Activated CD4-positive, alpha-beta T cell treated with anti-CD3 and anti-CD28 coated beads for 4 hours (primary cell): ENCODE measurements around the gene ZNF777.

ENCODE experiments used
- DNase-seq, 2 donors: peaks; one replicate each; pipeline ENCODE4 v3.0.0-alpha.2; 2020

Gene ZNF777

DNA sequence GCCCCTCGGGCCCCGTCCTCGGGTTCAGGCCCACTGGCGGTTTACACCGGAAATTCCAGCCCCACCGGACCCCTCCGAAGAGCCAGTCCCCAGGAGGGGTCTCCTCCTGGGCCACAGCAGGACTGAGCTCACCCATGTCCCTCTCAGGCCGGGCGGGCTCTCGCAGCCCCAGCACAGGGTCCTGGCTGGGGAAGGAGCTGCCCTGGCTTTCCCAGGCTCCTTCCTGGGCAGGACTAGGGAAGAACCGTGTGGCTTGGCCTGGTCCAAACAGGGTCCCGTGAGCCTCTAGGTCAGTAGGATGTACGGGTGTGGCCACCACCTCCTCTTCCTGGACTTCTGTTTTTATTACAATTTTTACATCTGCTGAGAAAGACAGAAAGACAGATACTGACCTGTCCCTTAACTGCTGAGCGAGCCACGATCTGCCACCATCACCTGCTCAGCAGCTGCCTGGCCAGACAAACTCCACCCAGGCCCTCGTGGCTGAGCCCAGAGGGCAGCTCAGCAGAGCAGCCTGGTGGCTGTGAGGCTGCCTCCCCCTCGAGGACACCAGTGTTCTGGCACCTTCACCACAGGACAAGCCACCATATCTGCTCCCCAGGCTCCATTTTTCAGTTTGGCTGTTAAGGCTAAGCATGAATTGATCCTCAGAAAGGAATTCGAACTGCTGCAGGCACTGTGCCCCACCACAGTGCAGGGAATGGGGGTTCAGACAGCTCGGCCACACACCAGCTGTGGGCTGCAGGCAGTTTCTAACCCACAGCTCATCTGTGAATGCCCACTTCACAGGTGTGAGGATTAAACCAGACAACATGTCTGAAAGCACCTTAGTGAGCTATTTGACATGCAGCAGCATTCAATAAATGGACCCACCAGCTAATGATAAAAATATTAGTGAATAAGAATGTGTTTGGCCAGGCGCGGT is 14.5 kb upstream of the ZNF777 start:
- no peak for DNase-seq

DNA sequence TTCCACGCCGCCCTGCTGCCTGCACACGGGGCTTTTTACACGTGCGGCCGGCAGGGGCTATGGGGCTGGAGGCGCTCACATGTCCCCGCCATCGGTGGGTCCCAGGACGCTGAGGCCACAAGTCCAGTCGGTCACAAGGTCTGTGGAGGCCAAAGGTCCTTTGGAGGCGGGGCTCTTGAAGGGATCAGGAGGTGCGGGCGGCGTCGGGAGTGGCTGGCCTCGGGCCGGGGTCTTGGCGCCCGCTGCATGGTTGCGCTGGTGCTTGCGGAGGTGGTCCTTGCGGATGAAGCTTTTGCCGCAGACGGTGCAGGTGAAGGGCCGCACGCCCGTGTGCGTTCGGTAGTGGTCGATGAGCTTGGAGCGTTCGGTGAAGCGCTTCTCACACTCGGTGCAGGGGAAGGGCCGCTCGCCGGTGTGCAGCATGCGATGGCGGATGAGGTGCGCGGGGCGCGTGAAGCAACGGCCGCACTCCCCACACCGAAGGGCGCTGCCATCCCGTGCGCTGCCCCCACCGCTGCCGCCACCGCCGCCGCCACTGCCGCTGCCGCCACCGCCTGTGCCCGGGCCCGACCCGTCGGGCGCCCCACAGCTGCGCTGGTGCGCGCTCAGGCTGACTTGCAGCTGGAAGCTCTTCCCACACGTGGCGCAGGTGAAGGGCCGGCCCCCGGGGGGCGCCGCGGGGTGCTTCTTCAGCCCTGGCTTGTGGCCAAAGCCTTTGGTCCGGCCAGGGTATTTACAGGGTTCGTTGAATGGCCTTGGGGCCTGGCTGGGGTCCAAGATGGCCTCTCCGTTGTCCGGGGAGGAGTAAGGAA is 13.7 kb upstream of the ZNF777 start:
- DNase-seq, result no peak

DNA sequence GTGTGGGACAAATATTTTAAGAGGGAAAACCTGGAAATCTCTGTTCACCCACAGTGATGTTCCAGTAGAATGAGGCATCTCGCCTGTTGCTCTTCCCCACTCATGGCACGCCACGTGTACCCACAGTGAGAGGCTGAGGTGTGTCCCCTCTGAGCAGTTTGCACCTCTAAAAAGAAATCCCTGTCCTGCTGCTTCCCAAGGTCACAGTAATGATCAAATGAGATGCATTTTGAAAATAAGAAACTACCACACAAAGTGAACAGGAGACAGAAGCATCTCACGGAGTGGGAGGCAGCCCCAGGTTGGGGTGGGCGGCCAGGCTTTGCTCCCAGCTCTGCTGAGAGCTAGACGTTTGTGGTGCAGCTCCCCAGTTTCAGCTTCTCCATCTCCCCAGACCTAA is 12.4 kb upstream of the ZNF777 start:
- DNase-seq, result no peak

DNA sequence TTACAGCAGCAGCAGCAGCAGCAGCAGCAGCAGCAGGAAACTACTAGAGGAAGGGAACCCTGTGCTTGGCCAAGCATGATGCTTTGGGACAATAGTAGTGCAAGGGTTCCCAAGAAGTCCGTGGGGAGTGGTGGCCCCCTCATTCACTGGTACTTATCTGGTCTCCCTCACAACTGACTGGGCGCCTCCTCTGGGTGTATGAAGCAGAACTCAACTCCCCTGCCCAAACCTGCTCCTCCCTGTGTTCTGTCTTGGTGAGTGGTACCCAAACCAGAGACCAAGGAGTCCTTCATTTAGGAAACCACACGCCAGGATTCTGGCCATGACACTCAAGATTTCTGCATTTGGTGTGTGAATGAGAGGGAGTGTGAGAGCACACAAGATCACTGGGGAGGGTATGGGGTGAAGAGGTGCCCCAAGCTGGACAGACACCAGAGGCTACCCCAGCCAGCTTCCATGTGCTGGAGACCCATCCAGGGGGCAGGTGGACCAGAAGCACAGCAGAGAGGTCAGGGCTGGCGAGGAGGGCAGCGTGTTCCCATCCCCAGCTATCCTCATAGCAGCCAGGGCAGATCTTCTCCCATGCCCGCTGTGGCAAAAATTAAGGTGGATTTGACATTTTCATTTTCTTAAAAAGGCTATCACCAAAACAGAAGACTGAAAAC is 10.6 kb upstream of the ZNF777 start:
- DNase-seq, result no peak

DNA sequence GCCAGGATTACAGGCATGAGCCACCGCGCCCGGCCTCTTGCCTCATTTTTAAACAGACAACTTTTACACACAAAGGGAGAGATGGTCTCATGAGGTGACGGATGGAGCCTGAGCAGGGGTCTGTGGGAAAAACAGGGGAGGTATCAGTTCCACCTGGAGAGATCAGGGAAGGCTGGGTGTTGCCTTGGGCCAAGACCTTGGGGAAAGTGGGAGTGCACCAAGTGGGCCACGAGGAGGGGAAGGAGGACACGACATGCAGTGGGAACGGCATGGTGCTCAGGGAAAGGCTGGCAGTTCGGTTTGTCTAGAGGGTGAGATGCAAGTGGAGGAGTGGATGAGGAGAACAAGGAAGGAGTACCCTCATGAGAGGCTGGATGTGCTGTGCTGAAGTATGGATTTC is 8.9 kb upstream of the ZNF777 start:
- DNase-seq, result no peak

DNA sequence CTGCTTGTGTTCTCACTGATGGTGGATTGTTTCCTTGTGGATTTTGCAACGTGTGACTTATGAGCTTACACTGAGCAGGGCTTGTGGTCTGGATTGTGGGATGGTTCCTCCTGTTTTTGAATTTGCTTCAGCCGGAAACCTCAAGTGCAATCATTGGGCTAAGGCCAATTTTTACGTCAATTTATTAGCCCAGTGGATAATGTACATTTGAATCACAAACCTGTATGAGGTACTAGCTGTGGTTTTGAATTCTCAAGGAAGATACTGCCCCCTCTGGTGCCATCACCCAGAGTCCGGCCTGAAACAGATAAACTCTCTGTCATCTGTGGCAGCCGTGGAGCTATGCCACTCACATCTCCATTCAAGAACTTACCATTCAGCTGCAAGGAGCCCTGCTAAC is 7.3 kb upstream of the ZNF777 start:
- DNase-seq, result no peak

DNA sequence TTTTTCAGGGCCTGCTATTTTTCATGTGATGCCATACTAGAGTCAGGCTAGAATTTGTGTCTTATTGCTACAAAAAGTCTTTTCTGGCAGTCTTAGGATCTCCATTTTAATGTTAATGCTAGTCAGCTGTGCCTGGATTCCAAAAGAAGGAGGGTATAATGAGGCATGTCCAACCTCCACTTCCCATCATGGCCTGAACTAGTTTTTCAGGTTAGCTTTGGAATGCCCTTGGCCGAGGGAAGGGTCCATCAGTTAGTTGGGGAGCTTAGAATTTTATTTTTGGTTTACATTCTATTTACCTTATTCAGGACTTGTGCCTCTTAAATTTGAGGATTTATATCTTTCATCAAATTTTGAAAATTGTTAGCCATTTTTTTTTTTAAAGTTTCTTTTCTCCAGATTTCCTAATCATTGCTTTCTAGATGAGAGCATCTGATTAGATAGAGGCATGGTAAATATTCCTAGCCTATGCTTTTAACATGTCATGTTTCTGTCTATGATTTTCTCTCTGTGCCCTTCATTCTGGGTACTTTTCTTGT is 6.5 kb upstream of the ZNF777 start:
- DNase-seq, result no peak

DNA sequence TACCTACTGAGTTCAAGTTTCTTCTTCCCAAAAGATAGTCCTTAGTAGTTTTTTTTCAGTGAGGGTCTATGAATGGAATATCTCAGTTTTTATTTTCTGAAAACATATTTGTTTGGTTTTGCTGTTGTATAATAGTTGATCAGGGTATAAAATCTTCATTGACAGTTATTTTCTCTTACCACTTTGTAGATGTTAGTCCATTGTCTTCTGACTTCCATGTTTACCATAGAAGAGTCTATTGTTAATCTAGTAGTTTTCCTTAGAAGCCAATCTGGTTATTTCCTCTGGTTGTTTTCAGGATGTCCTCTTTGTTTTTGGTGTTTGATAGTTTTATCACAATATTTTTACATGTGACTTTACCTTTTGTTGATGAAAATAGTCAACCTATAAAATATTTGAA is 5.5 kb upstream of the ZNF777 start:
- DNase-seq, result no peak

DNA sequence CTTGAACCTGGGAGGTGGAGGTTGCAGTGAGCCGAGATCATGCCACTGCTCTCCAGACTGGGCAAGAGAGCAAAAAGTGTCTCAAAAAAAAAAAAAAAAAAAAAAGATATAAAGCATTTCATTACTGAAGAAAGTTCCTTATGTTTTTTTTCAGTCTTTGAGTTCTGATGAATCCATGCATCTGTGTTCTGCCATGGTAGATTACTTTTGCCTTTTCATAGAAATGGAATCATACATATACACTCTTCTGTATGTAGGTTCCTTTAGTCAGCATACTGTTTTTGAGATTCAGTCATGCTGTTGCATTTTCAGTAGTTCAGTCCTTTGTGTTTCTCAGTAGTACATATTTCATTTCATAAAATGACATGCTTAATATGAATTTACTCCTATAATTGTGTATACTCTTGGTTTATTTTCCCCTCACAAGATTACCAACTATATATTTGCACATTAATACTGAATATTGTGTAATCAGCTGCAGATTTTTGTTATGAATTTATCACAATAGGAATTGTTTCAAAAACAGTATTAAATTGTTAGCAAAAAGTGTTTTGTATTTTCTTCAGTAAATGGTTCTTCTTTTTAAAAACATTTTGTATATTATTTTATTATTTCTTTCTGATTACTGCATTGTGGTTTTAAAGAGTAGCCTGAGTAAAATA is 2.8 kb upstream of the ZNF777 start:
- no peak for DNase-seq

DNA sequence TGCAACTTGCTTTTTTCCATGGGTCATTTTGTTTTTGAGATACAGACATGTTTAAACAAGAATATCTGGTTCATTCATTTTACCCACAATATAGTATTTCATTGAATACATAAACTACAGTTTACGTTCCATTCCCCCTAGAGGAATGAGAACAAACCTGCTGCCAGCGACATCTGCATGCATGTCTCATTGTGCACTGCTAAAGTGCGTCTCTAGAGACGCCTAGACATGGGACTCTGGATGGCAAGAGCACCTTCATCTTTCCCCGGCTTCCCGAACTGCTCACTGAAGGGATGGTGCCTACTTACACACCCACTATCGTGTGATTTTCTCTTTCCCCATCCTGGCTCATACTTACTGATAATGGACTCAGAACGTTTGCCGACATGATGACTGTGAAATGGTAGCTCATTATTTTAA is 1.2 kb upstream of the ZNF777 start:
- no peak for DNase-seq

DNA sequence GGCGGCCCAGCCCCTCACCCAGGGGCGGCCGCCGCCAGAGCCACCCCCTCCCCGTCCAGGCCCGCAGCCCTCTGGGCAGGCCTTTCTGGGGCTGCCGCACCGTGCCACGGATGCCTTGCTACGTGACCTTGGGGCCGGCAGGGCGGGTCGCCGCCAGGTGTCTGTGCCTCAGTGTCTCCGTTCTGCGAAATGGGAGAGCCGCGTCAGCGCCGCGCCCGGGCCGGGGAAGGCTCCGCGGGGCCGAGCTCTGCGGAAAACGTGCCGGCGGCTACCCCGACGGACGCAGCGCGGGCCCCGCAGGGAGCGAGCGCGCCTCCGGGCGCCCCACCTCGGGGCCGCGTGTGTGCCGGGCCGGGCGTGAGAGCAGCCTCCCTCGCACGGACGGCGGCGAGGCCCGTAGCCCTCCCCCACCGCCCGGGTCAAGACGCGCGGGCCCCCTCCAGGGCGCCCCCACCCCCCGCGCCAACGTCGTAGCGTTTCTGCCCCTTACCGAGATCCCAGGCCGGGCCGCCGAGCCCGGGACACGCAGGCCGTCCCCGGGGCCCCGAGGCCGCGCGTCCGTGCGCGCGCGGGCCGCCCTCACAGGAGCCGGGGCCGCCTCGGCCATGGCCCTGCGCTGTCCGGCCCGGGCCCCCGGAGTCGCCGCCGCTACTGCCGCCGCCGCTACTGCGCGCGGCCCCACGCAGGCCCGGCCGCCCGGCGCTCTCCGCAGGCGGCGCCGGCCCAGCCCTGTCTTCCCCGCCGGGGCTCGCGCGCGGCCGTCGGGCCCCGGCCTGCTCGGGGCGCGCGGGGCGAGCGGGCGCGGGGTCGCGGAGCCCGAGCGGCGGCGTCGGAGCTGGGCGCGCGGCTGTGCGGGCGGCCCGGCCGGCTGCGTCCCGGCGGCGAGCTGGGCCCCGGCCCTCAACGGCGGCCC is 1.1 kb downstream of the ZNF777 start:
- DNase-seq, result no peak

DNA sequence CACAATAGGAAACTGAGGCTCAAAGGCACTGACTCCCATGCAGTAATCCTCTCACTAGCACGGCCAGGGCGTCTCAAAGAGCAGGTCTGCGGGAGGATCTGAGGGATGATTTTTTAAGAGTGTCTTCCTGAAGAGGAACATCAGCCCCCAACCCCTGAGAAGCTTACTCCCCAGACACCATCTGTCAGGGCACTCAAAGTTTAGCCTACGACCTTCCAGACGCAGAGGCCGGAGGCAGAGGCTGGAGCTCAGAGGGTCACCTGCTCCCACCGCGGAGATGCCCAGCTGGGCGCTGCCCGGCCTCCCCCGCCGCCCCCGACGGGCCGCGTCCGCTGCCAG is 1.7 kb downstream of the ZNF777 start:
- no peak for DNase-seq

DNA sequence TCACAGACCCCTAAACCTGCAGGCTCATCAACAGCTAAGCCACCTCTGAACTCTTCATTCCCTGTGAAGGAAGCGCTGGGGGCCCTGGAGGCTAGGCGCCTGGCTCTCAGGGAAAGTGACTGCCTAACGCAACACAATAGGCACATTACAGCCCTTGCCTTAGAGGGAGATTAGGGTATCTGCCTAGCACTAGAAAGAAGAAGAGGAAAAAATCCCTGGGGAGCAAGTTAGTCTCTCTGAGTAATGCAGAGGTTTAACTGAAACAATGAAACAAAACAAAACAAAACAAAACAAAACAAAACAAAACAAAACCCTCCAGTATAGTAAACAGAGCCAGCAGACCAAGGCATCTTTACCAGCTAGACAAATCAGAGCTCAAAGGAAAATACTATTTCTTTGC is 2.6 kb downstream of the ZNF777 start:
- DNase-seq, result no peak

DNA sequence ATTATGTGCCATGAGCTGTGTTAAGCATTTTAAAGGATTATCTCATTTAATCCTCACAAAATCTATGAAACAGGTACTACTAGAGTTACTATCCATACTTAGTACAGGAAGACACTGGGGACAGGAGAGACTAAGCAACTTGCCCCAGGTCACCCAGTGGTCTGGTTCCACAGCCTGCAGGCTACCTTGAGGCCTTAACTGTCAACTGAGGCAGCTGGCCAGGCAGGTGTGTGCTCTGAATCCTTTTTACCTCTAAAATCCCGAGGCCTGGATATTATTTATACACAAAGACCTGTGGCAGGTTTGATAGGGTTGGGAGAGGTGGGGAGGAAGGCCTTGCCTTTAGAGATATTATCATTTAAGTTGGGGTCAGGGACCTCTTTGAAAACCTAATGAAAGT is 3.1 kb downstream of the ZNF777 start:
- DNase-seq, result no peak

DNA sequence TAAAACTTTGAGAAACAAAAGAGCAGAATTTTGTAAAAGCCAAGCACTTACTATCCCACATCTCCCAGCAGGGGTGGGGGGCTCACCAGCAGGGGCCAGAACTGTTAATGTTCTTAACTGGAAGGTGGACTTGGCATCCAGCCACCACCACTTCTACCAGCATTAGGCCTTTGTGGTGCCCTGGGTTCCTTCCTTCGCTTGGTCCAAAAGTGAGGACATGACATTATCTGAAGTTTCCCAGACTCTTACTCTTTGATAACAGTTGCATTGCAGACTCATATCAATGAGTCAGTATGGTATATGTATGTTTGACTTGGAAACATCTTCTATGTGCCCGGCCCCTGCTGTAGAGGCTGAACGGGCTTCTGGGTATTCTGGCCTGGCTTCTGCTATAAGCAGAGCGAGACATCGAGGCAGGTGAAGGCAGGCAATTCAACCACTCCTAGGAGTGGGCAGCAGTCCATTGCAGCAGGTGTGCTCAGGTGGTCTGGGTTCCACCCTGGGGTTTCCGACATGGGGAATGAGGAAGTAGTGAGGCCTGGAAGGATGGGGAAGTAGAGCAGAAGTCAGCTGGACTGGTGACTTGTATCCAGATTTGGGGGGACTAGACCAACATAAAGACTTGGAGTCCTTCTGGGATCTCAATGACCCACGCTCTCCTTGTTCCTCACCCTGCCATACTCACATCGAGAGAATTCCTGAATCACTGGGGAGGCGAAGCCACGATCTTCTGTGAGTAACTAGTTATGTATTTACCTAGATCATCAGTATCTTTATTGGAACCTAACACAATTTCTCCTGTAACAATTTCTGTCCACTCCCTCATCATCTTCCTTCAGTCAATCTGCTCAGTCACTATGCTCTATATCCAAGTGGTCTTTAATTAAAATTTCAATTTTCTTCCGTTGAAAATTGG is 4.1 kb downstream of the ZNF777 start:
- DNase-seq, result no peak

DNA sequence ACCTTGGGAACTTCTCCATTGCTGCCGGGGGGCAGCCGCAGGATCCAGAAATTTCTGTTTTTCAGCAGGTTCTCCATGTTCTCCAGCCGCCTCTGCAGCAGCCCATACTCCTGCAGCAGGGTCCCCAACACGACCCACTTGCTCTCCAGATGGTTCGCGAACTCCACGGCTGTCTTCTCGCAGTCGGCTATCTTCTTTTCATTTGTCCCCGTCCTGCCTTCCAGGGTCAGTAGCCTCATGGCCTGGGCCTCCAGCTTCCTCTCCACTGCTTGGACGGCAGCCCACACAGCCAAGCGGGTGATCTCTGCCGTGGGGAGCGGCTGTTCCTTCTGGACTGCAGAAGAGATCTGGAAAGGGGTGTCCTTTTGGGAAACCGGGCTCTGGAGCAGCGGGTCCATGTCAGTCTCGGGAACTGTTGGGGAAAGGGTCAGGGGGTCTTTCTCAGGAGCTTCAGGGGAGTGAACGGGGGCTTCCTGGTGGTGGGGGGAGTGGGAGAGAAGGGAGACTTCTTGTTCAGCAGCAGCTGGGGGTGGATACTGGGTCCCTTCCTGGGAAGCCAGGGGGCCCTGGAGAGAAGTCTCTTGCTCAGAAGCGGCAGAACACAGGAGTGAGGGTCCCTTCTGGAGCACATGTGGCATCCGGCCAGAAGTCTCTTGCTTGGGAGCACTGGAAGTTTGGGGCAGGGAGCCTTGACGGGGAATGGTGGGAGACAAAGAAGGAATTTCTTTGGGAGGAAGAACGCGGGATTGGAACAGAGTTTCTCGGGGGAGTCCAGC is 5.5 kb downstream of the ZNF777 start:
- DNase-seq, result no peak

DNA sequence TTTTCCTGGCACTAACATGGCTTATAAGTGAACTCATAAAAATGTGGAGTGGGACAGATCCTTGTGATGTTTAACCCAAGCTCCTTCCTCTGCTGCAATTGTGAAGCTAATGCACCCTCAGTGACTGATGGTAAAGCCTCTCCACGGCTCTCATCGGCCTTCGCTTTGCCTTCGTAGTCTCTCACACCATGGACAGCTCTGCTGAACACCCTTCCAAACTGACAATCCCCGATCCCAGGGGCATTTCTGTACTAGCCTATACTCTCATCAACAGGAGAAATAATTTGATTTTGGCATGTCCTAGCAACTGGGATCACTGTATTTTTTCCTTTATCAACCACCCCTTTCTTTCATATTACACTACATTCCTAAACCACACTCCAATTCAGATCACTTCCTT is 6.1 kb downstream of the ZNF777 start:
- DNase-seq, result no peak

DNA sequence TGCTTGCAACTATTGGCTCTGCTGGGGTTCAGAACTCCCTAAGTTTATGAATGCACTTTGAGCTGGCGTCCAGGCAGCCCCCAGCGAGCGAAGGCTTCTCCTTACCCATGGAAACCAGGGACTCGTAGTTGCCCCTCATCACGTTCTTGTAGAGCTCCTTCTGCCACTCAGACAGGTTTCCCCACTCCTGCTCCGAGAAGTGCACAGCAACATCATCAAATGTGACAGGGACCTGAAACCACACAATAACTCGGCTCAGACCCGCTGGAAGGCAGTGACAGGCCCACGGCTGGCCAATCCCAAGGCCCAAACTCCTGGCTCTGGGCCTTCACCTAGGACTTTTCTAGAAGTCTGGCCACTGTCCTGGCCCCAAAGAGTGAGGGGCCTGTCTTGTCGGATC is 6.9 kb downstream of the ZNF777 start:
- DNase-seq, result no peak

DNA sequence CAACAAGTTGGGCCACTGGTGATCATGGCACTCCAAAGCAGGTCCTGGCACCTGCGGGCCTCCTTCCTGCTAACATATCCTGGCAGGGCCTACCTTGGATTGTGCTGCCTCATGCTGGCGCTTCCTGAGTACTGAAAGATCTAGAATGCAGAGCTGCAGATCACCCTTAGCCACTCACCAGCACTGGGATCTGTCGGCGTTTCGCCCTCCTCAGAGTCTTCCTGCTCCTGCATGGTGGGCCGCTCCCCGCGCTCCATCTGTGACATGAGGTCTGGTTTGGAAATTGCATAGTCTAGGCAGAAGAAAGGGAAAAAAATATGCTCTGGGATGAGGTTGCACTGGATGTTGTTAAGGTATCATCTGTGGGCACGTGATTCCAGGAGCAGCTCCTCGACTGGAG is 10.0 kb downstream of the ZNF777 start:
- DNase-seq, result no peak

DNA sequence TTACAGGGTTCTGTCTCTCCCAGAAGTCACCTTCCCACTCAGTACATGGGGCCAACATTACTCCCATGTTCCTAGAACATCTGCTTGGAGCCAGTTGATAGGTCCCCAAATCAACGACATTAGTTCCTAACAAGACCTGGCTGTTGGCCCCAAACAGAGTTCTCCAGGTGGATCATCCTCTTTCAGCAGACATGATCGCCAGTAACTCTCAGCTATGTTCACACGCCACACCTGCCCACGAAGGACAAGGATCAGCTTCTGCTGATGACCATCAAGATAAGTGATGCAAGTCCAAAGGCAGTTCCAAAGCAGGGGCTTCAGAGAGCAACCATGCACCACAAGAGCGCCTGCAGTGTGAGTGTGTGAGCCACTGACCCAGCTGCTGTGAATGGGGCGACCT is 11.0 kb downstream of the ZNF777 start:
- no peak for DNase-seq
